Neural crest cell (in vitro differentiated cells): Measurements from ENCODE around the gene ZSCAN30. TPM values are rescaled to one million over a fixed set of nuclear protein-coding genes. Genes with fewer than 3 reads are reported as not detected.

Source experiments
- DNase-seq: peaks from one replicate; pipeline ENCODE4 v3.0.0; 2021; ENCODE audit warnings: low read depth, mixed read lengths, low spot score
- H3K27ac Mint-ChIP-seq: one replicate; pipeline ENCODE4 v1.8.0; 2021; ENCODE audit warnings: mild to moderate bottlenecking, mixed read lengths; ENCODE audit not compliant: unreplicated experiment
- H3K27me3 Mint-ChIP-seq: 2 replicates; pipeline ENCODE4 v1.8.0; 2021; ENCODE audit warnings: low read depth, mild to moderate bottlenecking, mixed read lengths
- H3K36me3 Mint-ChIP-seq: 2 replicates; pipeline ENCODE4 v1.8.0; 2021; ENCODE audit warnings: low read depth, mild to moderate bottlenecking, mixed read lengths
- H3K4me1 Mint-ChIP-seq: 2 replicates; pipeline ENCODE4 v1.8.0; 2021; ENCODE audit warnings: mixed read lengths
- H3K4me3 Mint-ChIP-seq: one replicate; pipeline ENCODE4 v1.8.0; 2021; ENCODE audit warnings: mild to moderate bottlenecking, mixed read lengths
- H3K9me3 Mint-ChIP-seq: 2 replicates; pipeline ENCODE4 v1.8.0; 2021; ENCODE audit warnings: mixed read lengths
- total RNA-seq: library from RNA; stranded (reverse); gene quantifications from 2 replicates; pipeline ENCODE4 v1.2.1, GENCODE V29; 2021
- TF ChIP-seq, protein P1 (sequence below): fragments of 200-600 bp; sonication (generic); conservative IDR thresholded peaks from 2 replicates; pipeline ENCODE4 v1.5.0; 2021; ENCODE audit warnings: antibody characterized with exemption, mild to moderate bottlenecking

ZSCAN30 gene
- total RNA-seq, 1 donor from 2014 or later, result 14.6 TPM

DNA sequence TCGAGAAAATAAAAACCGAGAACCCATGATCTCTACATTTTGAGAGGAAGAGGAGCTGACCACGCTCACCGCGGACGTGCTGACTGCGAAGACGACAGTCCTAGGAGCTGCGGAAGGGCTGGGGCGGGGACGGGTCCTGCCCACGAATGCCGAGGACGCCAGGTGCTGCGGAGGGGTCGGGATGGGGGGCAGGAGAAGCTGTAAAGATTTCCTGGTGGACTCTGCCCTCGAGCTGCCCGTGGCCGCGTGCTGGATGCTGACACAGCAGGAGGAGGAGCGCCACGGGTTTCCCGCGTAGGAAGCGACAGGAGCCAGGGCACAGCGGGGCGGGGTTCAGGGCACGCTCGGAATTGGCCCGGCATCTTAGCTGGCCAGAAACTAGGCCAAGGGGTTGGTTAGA, 22.2 kb downstream of the ZSCAN30 start:
- Mint-ChIP-seq H3K27me3 (no peaks in the 10 kb centered on the region), H3K36me3 (peaks cover 50% of the 10 kb centered on the region), H3K4me1 (no peaks in the 10 kb centered on the region), H3K9me3 (peaks cover 22% of the 10 kb centered on the region), H3K4me3 (no peak overlapping the region), H3K27ac (no peak overlapping the region)
- no peak for DNase-seq
- TF ChIP-seq, protein P1, sequence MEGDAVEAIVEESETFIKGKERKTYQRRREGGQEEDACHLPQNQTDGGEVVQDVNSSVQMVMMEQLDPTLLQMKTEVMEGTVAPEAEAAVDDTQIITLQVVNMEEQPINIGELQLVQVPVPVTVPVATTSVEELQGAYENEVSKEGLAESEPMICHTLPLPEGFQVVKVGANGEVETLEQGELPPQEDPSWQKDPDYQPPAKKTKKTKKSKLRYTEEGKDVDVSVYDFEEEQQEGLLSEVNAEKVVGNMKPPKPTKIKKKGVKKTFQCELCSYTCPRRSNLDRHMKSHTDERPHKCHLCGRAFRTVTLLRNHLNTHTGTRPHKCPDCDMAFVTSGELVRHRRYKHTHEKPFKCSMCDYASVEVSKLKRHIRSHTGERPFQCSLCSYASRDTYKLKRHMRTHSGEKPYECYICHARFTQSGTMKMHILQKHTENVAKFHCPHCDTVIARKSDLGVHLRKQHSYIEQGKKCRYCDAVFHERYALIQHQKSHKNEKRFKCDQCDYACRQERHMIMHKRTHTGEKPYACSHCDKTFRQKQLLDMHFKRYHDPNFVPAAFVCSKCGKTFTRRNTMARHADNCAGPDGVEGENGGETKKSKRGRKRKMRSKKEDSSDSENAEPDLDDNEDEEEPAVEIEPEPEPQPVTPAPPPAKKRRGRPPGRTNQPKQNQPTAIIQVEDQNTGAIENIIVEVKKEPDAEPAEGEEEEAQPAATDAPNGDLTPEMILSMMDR, result no peak

DNA sequence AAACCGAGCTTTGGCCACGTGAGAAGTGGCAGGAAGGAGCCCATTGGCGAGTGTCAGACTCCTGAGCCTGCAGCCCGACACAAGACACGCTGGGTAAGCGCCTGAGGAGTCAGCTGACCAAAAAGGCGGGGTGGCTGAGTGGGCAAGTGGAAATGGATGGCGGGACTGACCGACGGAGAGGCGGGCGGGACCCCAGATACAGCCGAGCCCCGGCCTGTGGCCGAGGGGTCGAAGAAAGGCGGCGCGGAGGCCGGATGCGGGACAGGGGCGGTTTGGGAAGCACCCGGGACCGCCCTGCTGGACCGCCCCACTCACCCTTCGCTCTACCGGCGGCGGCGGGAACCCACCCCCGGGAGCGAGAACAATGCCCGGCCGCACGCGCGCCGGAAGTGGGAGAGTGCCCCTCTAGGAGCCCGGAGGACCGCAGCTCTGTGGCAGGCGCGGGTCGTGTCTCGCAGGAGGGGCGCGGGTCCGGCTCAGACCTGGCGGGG, 22.8 kb downstream of the ZSCAN30 start:
- peaks cover 51% of the 10 kb centered on the region for H3K36me3 Mint-ChIP-seq
- H3K27me3 Mint-ChIP-seq, result no peaks in the 10 kb centered on the region
- TF ChIP-seq, protein P1, result no peak
- no peaks in the 10 kb centered on the region for H3K4me1 Mint-ChIP-seq
- no peak overlapping the region for H3K27ac Mint-ChIP-seq
- H3K9me3 Mint-ChIP-seq, result peaks cover 19% of the 10 kb centered on the region
- no peak for DNase-seq
- no peak overlapping the region for H3K4me3 Mint-ChIP-seq

DNA sequence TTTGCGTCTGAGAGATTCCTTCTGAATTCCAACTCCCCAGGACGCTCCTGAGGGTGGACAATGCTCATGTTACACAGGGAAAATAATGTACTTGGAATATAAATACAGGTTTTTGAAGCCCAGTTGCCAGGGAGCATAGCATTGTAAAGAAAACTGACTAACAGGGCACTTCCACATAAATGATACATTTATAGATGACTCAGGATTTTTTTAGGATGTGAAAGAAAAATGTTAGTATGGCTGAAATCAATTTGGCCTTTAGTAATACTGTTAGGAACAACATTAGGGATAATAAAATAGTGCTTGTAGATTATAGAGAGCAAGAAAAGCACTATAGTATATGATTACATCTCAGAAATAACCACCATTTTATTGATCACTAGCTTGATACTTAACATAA, 25.6 kb downstream of the ZSCAN30 start:
- Mint-ChIP-seq H3K27ac (no peak overlapping the region), H3K4me3 (no peak overlapping the region), H3K4me1 (no peaks in the 10 kb centered on the region), H3K9me3 (peaks cover 19% of the 10 kb centered on the region), H3K27me3 (no peaks in the 10 kb centered on the region), H3K36me3 (peaks cover 60% of the 10 kb centered on the region)
- no peak for DNase-seq
- TF ChIP-seq, protein P1, result no peak

DNA sequence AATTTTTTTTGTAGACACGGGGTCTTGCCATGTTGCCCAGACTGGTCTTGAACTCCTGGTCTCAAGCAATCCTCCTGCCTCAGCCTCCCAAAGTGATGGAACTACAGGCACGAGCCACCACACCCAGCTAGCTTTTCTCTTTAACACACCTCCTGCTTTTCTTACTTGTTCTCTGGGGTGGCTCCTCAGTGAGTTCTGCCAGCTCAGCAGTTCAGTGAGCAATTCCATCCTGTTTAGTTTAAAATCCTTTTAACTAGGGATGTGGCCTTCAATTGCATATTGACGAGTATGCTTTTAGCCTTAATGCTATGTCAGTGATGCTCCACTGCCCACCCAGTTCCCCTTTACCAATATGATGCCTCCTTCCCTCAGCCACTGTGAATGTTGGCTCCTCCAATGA, 33.1 kb downstream of the ZSCAN30 start:
- Mint-ChIP-seq H3K36me3 (peaks cover 62% of the 10 kb centered on the region), H3K27ac (no peak overlapping the region), H3K27me3 (no peaks in the 10 kb centered on the region), H3K4me3 (no peak overlapping the region), H3K9me3 (peaks cover 27% of the 10 kb centered on the region), H3K4me1 (no peaks in the 10 kb centered on the region)
- no peak for DNase-seq
- TF ChIP-seq, protein P1, result no peak

DNA sequence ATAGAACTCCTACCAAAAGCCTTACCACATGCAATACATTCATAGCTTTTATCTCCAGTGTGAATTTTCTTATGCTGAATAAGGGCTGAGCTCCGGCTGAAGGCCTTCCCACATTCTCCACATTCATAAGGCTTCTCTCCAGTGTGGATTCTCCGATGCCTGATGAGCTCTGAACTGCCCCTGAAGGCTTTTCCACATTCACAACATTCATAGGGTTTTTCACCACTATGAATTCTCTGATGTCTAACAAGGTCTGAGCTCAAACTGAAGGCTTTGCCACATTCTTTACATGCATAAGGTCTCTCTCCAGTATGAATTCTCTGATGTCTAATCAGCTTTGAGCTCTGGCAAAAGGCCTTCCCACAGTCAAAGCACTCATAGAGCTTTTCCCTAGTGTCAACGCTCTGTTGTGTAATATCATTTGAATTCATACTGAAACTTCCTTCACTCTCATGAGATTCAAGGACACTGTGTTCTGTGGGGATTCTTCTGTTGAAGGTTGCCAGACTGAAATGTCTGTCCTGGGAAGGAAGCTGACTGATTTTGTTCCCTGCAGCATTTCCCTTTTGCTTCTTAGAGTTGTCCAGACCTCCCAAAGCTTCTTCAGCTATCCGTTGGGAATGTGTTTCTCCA, 36.3 kb downstream of the ZSCAN30 start:
- TF ChIP-seq, protein P1, result no peak
- H3K4me3 Mint-ChIP-seq, result no peak overlapping the region
- no peaks in the 10 kb centered on the region for H3K4me1 Mint-ChIP-seq
- no peak overlapping the region for H3K27ac Mint-ChIP-seq
- peaks cover 35% of the 10 kb centered on the region for H3K9me3 Mint-ChIP-seq
- DNase-seq, result no peak
- no peaks in the 10 kb centered on the region for H3K27me3 Mint-ChIP-seq
- peaks cover 69% of the 10 kb centered on the region for H3K36me3 Mint-ChIP-seq
